HepG2 (cell line): ENCODE data around the gene CYB561. TPM values are rescaled to one million over a fixed set of nuclear protein-coding genes. Genes with fewer than 3 reads are reported as not detected.

ENCODE experiments used
- ATAC-seq: fragments of 200-7000 bp; cut with Tn5 transposase; 3 replicates; pipeline ENCODE4 v1.9.1; 2020; ENCODE audit warnings: mild to moderate bottlenecking, moderate library complexity
- BruUV-seq: library from RNA; stranded (reverse); fragments of 400-500 nt; replicated peaks from 2 replicates; lab custom pipeline; 2021; lab: Mats Ljungman, UMichigan
- CTCF ChIA-PET: fragments of 300-600 bp; formaldehyde crosslinking; extraction: SDS; loops from one replicate; lab custom pipeline; 2021; ENCODE audit warnings: low total read pairs, inconsistent platforms, low intra/inter-chr PET ratio; lab: Yijun Ruan, JAX
- POLR2A ChIA-PET: fragments of 350-600 bp; sonication (Branson Sonifier 250); formaldehyde crosslinking; loops from one replicate; lab custom pipeline; 2020; ENCODE audit warnings: antibody characterized with exemption, inconsistent platforms; lab: Yijun Ruan, JAX
- DNase-seq: peaks from one replicate; pipeline ENCODE4 v3.0.0-alpha.2; 2015; ENCODE audit warnings: low spot score
- FAIRE-seq: peaks from 3 replicates; lab custom pipeline; 2011; peaks lifted over from hg19 to GRCh38; lab: Jason Lieb, UNC
- H2AFZ ChIP-seq: one replicate; pipeline ENCODE4 v1.6.1; 2011; ENCODE audit warnings: low read length, inconsistent platforms
- H3K27ac ChIP-seq: fragments of 300-600 bp; 3 replicates; pipeline ENCODE4 v1.8.0; 2011; ENCODE audit warnings: mixed run types, mild to moderate bottlenecking, mixed read lengths, low read length, inconsistent platforms; ENCODE audit not compliant: insufficient read depth; ENCODE audit errors: extremely low read length
- H3K27me3 ChIP-seq, 2 experiments: fragments of 200-600 bp in 1 of 2; 2 replicates in 1 of 2; 3 replicates in 1 of 2; pipeline versions ENCODE4 v1.6.0 to v1.8.0; 2011; ENCODE audit warnings: low read length in 2 of 2, mild to moderate bottlenecking in 2 of 2, moderate library complexity in 2 of 2, inconsistent platforms in 1 of 2; ENCODE audit not compliant: insufficient read depth in 2 of 2, control insufficient read depth in 1 of 2
- H3K36me3 ChIP-seq, 2 experiments: fragments of 200-600 bp in 1 of 2; replicated peaks in 1 of 2; 2 replicates in 1 of 2; 3 replicates in 1 of 2; pipeline versions ENCODE4 v1.5.1 to v1.8.0; 2011; ENCODE audit warnings: low read length in 2 of 2, inconsistent platforms in 1 of 2; ENCODE audit not compliant: insufficient read depth in 2 of 2, control insufficient read depth in 1 of 2
- H3K4me1 ChIP-seq: 2 replicates; pipeline ENCODE4 v1.5.1; 2012; ENCODE audit warnings: low read length, inconsistent platforms; ENCODE audit not compliant: insufficient read depth
- H3K4me2 ChIP-seq: 2 replicates; pipeline ENCODE4 v1.6.0; 2011; ENCODE audit warnings: low read depth, low read length, inconsistent platforms
- H3K4me3 ChIP-seq, 3 experiments: fragments of 200-600 bp in 1 of 3; sonication (generic), shearing (Covaris generic) in 1 of 3; replicated peaks in 1 of 3; 2 replicates each; pipeline ENCODE4 v1.5.1; 2011 to 2016; ENCODE audit warnings: low read length in 3 of 3, inconsistent platforms in 2 of 3, low read depth in 2 of 3, mild to moderate bottlenecking in 2 of 3, control low read depth in 1 of 3, mixed read lengths in 1 of 3; ENCODE audit not compliant: insufficient read depth in 1 of 3
- H3K79me2 ChIP-seq: one replicate; pipeline ENCODE4 v1.6.1; 2011; ENCODE audit warnings: low read length, inconsistent platforms; ENCODE audit not compliant: insufficient read depth
- H3K9ac ChIP-seq: 2 replicates; pipeline ENCODE4 v1.6.0; 2011; ENCODE audit warnings: mild to moderate bottlenecking, low read depth, low read length, inconsistent platforms; ENCODE audit not compliant: insufficient read depth
- H3K9me3 ChIP-seq: 2 replicates; pipeline ENCODE4 v1.5.1; 2012; ENCODE audit warnings: mild to moderate bottlenecking, low read length
- H4K20me1 ChIP-seq: 2 replicates; pipeline ENCODE4 v1.6.0; 2011; ENCODE audit warnings: inconsistent platforms, mild to moderate bottlenecking, low read length, moderate library complexity; ENCODE audit not compliant: insufficient read depth
- ARNT ChIP-seq: fragments of 450-650 bp; IDR thresholded peaks from 2 replicates; pipeline ENCODE4 v1.6.1; 2017
- BATF2 ChIP-seq: sonication (generic); formaldehyde crosslinking; IDR thresholded peaks from 2 replicates; pipeline ENCODE4 v1.8.0; 2022; ENCODE audit warnings: mild to moderate bottlenecking, missing genetic modification reagents, moderate library complexity
- FIP1L1 ChIP-seq: fragments of 200-400 bp; formaldehyde crosslinking; IDR thresholded peaks from 2 replicates; pipeline ENCODE4 v1.6.1; 2018; ENCODE audit warnings: low read depth, mild to moderate bottlenecking, low read length, moderate library complexity, borderline replicate concordance; ENCODE audit not compliant: insufficient read depth
- KMT2B ChIP-seq: IDR thresholded peaks from 2 replicates; pipeline ENCODE4 v1.6.1; 2016; ENCODE audit warnings: missing genetic modification reagents, missing compliant biosample characterization
- MATR3 ChIP-seq: sonication (generic); formaldehyde crosslinking; IDR thresholded peaks from 2 replicates; pipeline ENCODE4 v1.4.0; 2020; ENCODE audit warnings: missing genetic modification reagents
- MYC ChIP-seq: sonication (generic); formaldehyde crosslinking; IDR thresholded peaks from 2 replicates; pipeline ENCODE4 v1.9.0; 2021; ENCODE audit warnings: missing genetic modification reagents, borderline replicate concordance
- NFYB ChIP-seq: sonication (generic); formaldehyde crosslinking; IDR thresholded peaks from 2 replicates; pipeline ENCODE4 v1.4.0; 2020; ENCODE audit warnings: missing genetic modification reagents
- STAT5B ChIP-seq: sonication (generic); formaldehyde crosslinking; IDR thresholded peaks from 2 replicates; pipeline ENCODE4 v1.4.0; 2020; ENCODE audit warnings: missing genetic modification reagents
- TRIM22 ChIP-seq: fragments of 450-650 bp; IDR thresholded peaks from 2 replicates; pipeline ENCODE4 v1.6.1; 2017
- ZMAT5 ChIP-seq: sonication (generic); formaldehyde crosslinking; IDR thresholded peaks from 2 replicates; pipeline ENCODE4 v1.5.0; 2020; ENCODE audit warnings: mild to moderate bottlenecking, low read depth, missing genetic modification reagents, borderline replicate concordance
- ZNF124 ChIP-seq: sonication (generic); formaldehyde crosslinking; IDR thresholded peaks from 2 replicates; pipeline ENCODE4 v1.4.0; 2020; ENCODE audit warnings: missing genetic modification reagents
- ZNF292 ChIP-seq: sonication (generic); formaldehyde crosslinking; IDR thresholded peaks from 2 replicates; pipeline ENCODE4 v1.8.1; 2022; ENCODE audit warnings: mild to moderate bottlenecking, low read depth, missing genetic modification reagents, borderline replicate concordance
- ZNF407 ChIP-seq: sonication (generic); formaldehyde crosslinking; IDR thresholded peaks from one replicate; pipeline ENCODE4 v1.5.1; 2020; ENCODE audit warnings: mild to moderate bottlenecking, missing genetic modification reagents; ENCODE audit errors: not compliant biosample characterization
- WGBS: methylation state at CpG from one replicate; pipeline ENCODE4 v1.1.6; 2017; ENCODE audit warnings: low lambda C conversion rate; 5-methylcytosine and 5-hydroxymethylcytosine counted together
- in situ Hi-C: cut with HindIII; loops from 2 replicates; pipeline ENCODE4 v1.10.0; 2017; ENCODE audit warnings: low pct_unique_long_range_greater_than_20kb; ENCODE audit not compliant: extremely low pct_ligation_motif_present
- intact Hi-C: fragments of 100-400 bp; cut with micrococcal nuclease; formaldehyde crosslinking; loops from one replicate; pipeline ENCODE4 v1.10.0; 2022; ENCODE audit not compliant: unreplicated experiment
- polyA plus RNA-seq, 8 experiments: library from polyadenylated mRNA; depleted of rRNA in 3 of 8; stranded (reverse) in 7 of 8; unstranded in 1 of 8; fragments of >200 nt; fragmentation: Illumina TruSeq in 4 of 8; extraction: Trizol in 4 of 8; gene quantifications; 2 replicates each; pipeline versions ENCODE4 v1.2.1 to v1.2.3, GENCODE V29; 2011 to 2016; ENCODE audit warnings: low read depth in 4 of 8, missing spikeins in 1 of 8, mixed read lengths in 1 of 8; ENCODE audit not compliant: insufficient read depth in 1 of 8
- total RNA-seq, 5 experiments: library from RNA; depleted of rRNA; stranded (reverse); fragments of >200 nt; fragmentation: Illumina TruSeq; extraction: Trizol; gene quantifications; 2 replicates each; pipeline ENCODE4 v1.2.3, GENCODE V29; 2016; ENCODE audit warnings: low read depth in 1 of 5

Gene CYB561
- total and polyA plus RNA-seq, 2 of the 13 experiments (the other 11 are each of a cell fraction or from before 2014, with no cell fraction given) = 1.5 to 6.7 TPM

- no TSS peak for BruUV-seq
- ChIA-PET CTCF (interaction anchor here (0.7 to 5.3 kb wide), 4 partner anchors 43 to 72 kb away, joined by 3 to 53 read pairs (median 7); no protein-coding TSS in a partner anchor), POLR2A (interaction anchor here (0.9 to 1.2 kb wide), 3 partner anchors 17 to 70 kb away, joined by 3 read pairs; no protein-coding TSS in a partner anchor)
- ATAC-seq (peak; percentile 88), FAIRE-seq (peak; percentile 90), DNase-seq (peak; percentile 80)
- 19% methylated on average over 14 of the region's 16 CpGs for WGBS
- no peak overlapping the region for H2AFZ ChIP-seq
- H3K4me3 ChIP-seq = no peak overlapping the region
- no peak overlapping the region for H3K27ac ChIP-seq
- H3K9me3 ChIP-seq = no peaks in the 10 kb centered on the region
- no peaks in the 10 kb centered on the region for H3K36me3 ChIP-seq
- in situ Hi-C loops (loop anchor here (5.0 kb wide), 1 partner anchor 57 kb away; no protein-coding TSS in a partner anchor), intact Hi-C loops (loop anchor here (1.0 to 2.0 kb wide), 3 partner anchors 32 to 134 kb away; partner anchors contain the start of gene CYB561)
- no peak overlapping the region for H3K4me2 ChIP-seq
- peaks cover 28% of the 10 kb centered on the region for H3K4me1 ChIP-seq
- no peaks in the 10 kb centered on the region for H3K79me2 ChIP-seq
- peaks cover 27 to 87% of the 10 kb centered on the region in 2 experiments for H3K27me3 ChIP-seq
- peaks cover 3% of the 10 kb centered on the region; the same call in 1 of the 2 replicates for H4K20me1 ChIP-seq
- H3K9ac ChIP-seq = no peak overlapping the region
- no peak for TF ChIP-seq TRIM22
- TF ChIP-seq BATF2 (CRISPR knock-in tag) = no peak
- no peak for TF ChIP-seq MATR3 (CRISPR knock-in tag)
- TF ChIP-seq MYC (CRISPR knock-in tag) = no peak
- no peak for TF ChIP-seq KMT2B (CRISPR knock-in tag)
- TF ChIP-seq ZNF292 (CRISPR knock-in tag) = peak; percentile 51; the same call in 1 of the 2 replicates
- TF ChIP-seq ZNF124 (CRISPR knock-in tag) = no peak
- TF ChIP-seq NFYB = no peak
- no peak for TF ChIP-seq ZNF407 (CRISPR knock-in tag)
- no peak for TF ChIP-seq FIP1L1
- no peak for TF ChIP-seq STAT5B (CRISPR knock-in tag)
- TF ChIP-seq ZMAT5 (CRISPR knock-in tag) = no peak
- no peak for TF ChIP-seq ARNT
Observed at GRCh38 chr17:63478814-63479494, 32.8 kb upstream of the CYB561 start.
